B cell (primary cell): ENCODE data around the gene ZNF516. TPM values are rescaled to one million over a fixed set of nuclear protein-coding genes. Genes with fewer than 3 reads are reported as not detected.

Source experiments
- ATAC-seq: fragments of 200-7000 bp; cut with Tn5 transposase; one replicate; pipeline ENCODE4 v1.10.0; 2021; ENCODE audit warnings: low read depth, mild to moderate bottlenecking, moderate number of reproducible peaks, moderate library complexity
- CTCF ChIA-PET: fragments of 350-600 bp; sonication (Branson Sonifier 250); formaldehyde crosslinking; loops from one replicate; lab custom pipeline; 2021; ENCODE audit warnings: antibody characterized with exemption, inconsistent platforms; lab: Charles Lee
- POLR2A ChIA-PET: fragments of 350-600 bp; sonication (Branson Sonifier 250); formaldehyde crosslinking; loops from one replicate; lab custom pipeline; 2021; ENCODE audit warnings: antibody characterized with exemption; lab: Charles Lee
- DNase-seq: peaks from one replicate; pipeline ENCODE4 v3.0.0; 2013
- H2AFZ ChIP-seq: 2 replicates; pipeline ENCODE4 v1.6.1; 2012; ENCODE audit warnings: mild to moderate bottlenecking, low read depth, low read length; ENCODE audit not compliant: insufficient read depth, poor library complexity, severe bottlenecking
- H3K27ac ChIP-seq, 2 donors: 1 replicate in 1 of 2; 2 replicates in 1 of 2; pipeline ENCODE4 v1.5.1; 2012 to 2013; ENCODE audit warnings: low read length in 2 of 2, mild to moderate bottlenecking in 2 of 2, moderate library complexity in 1 of 2
- H3K27me3 ChIP-seq, 4 experiments: fragments of 200-600 bp in 1 of 4; sonication (generic) in 1 of 4; replicated peaks in 1 of 4; 1 replicate in 2 of 4; 2 replicates in 2 of 4; pipeline versions ENCODE4 v1.6.1 to v1.7.0; 2013 to 2016; ENCODE audit warnings: low read length in 3 of 4, mild to moderate bottlenecking in 2 of 4, mixed read lengths in 1 of 4, moderate library complexity in 1 of 4; ENCODE audit not compliant: insufficient read depth in 4 of 4, control insufficient read depth in 3 of 4; ENCODE audit errors: control extremely low read depth in 1 of 4
- H3K36me3 ChIP-seq, 2 experiments: replicated peaks in 1 of 2; 1 replicate in 1 of 2; 2 replicates in 1 of 2; pipeline versions ENCODE4 v1.6.1 to v1.7.1; 2013; ENCODE audit warnings: low read length in 1 of 2; ENCODE audit not compliant: insufficient read depth in 2 of 2, control insufficient read depth in 1 of 2; ENCODE audit errors: control extremely low read depth in 1 of 2, extremely low read depth in 1 of 2
- H3K4me1 ChIP-seq, 2 donors: fragments of 200-600 bp in 1 of 2; sonication (generic) in 1 of 2; 1 replicate in 1 of 2; 2 replicates in 1 of 2; pipeline versions ENCODE4 v1.5.1 to v1.6.1; 2013 to 2017; ENCODE audit warnings: low read length in 2 of 2; ENCODE audit not compliant: control insufficient read depth in 2 of 2, insufficient read depth in 2 of 2
- H3K4me2 ChIP-seq: replicated peaks from 2 replicates; pipeline ENCODE3; 2012; ENCODE audit warnings: mild to moderate bottlenecking, low read depth, low read length; ENCODE audit not compliant: poor library complexity, severe bottlenecking
- H3K4me3 ChIP-seq, 5 experiments: fragments of 200-600 bp in 1 of 5; sonication (generic) in 1 of 5; 1 replicate in 3 of 5; 2 replicates in 2 of 5; pipeline versions ENCODE4 v1.5.1 to v1.7.0; 2011 to 2016; ENCODE audit warnings: low read length in 4 of 5, mild to moderate bottlenecking in 4 of 5, low read depth in 2 of 5, control low read depth in 1 of 5, moderate library complexity in 1 of 5; ENCODE audit not compliant: insufficient read depth in 1 of 5; ENCODE audit errors: control extremely low read depth in 1 of 5, extremely low read depth in 1 of 5
- H3K79me2 ChIP-seq: fragments of 200-600 bp; sonication (generic); one replicate; pipeline ENCODE4 v1.6.0; 2016; ENCODE audit warnings: low read length; ENCODE audit not compliant: control insufficient read depth, insufficient read depth
- H3K9ac ChIP-seq: fragments of 200-600 bp; sonication (generic); 2 replicates; pipeline ENCODE4 v1.6.1; 2017; ENCODE audit warnings: mild to moderate bottlenecking, low read length, moderate library complexity
- H3K9me3 ChIP-seq, 3 donors: one replicate each; pipeline versions ENCODE4 v1.6.1 to v1.7.1; 2013; ENCODE audit warnings: low read length in 2 of 3; ENCODE audit not compliant: control insufficient read depth in 2 of 3, insufficient read depth in 1 of 3; ENCODE audit errors: control extremely low read depth in 1 of 3
- H4K20me1 ChIP-seq: 2 replicates; pipeline ENCODE4 v1.6.0; 2012; ENCODE audit warnings: mild to moderate bottlenecking, low read length; ENCODE audit not compliant: insufficient read depth, control insufficient read depth, poor library complexity, severe bottlenecking
- H3K27ac Mint-ChIP-seq: one replicate; pipeline ENCODE4 v1.8.0; 2021; ENCODE audit warnings: mixed read lengths
- H3K27me3 Mint-ChIP-seq: one replicate; pipeline ENCODE4 v1.8.0; 2021; ENCODE audit warnings: mixed read lengths
- H3K4me1 Mint-ChIP-seq: one replicate; pipeline ENCODE4 v1.8.0; 2021; ENCODE audit warnings: mixed read lengths
- H3K4me3 Mint-ChIP-seq: one replicate; pipeline ENCODE4 v1.8.0; 2021; ENCODE audit warnings: mixed read lengths
- H3K9me3 Mint-ChIP-seq: one replicate; pipeline ENCODE4 v1.8.0; 2022; ENCODE audit warnings: mixed read lengths; ENCODE audit not compliant: insufficient read depth
- EZH2 ChIP-seq: IDR thresholded peaks from 2 replicates; pipeline ENCODE4 v1.6.1; 2012; ENCODE audit warnings: borderline replicate concordance, low read depth, mild to moderate bottlenecking, moderate library complexity, low read length; ENCODE audit not compliant: insufficient read depth, poor library complexity, severe bottlenecking
- WGBS: methylation state at CpG from one replicate; pipeline ENCODE4 v1.1.5; 2013; ENCODE audit warnings: missing lambda C conversion rate; ENCODE audit not compliant: insufficient coverage; 5-methylcytosine and 5-hydroxymethylcytosine counted together
- intact Hi-C: fragments of 100-400 bp; cut with micrococcal nuclease; formaldehyde crosslinking; loops from one replicate; pipeline ENCODE4 v1.10.0; 2022
- polyA plus RNA-seq: library from polyadenylated mRNA; depleted of rRNA; stranded (reverse); fragments of >200 nt; gene quantifications from 2 replicates; pipeline ENCODE4 v1.2.3, GENCODE V29; 2012
- total RNA-seq, 2 donors: library from RNA; stranded (reverse); fragments of 120-200 nt in 1 of 2; gene quantifications; 1 replicate in 1 of 2; 2 replicates in 1 of 2; pipeline versions ENCODE4 v1.2.3 to v1.2.4, GENCODE V29; 2013 to 2022
- TF ChIP-seq, protein P1 (sequence below): fragments of 200-600 bp; IDR thresholded peaks from one replicate; pipeline ENCODE4 v1.8.0; 2022; ENCODE audit warnings: antibody characterized with exemption, mild to moderate bottlenecking

The ZNF516 gene
- total and polyA plus RNA-seq, 2 donors (not counting 1 experiment from before 2014, with no cell fraction given) = 6.7 to 27.1 TPM

- H3K27me3 Mint-ChIP-seq = no peaks in the 10 kb centered on the region
- Histone ChIP-seq H3K27ac (no peak overlapping the region), H3K4me1 (no peaks in the 10 kb centered on the region), H3K9me3 (peaks cover 0 to 11% (median 0%) of the 10 kb centered on the region in 3 donors), H3K4me3 (no peak overlapping the region), H3K79me2 (peaks cover 65% of the 10 kb centered on the region), H3K27me3 (no peaks in the 10 kb centered on the region), H2AFZ (no peak overlapping the region), H3K36me3 (peaks cover 0 to 23% of the 10 kb centered on the region in 2 experiments), H3K9ac (no peak overlapping the region), H3K4me2 (no peak overlapping the region), H4K20me1 (peaks cover 50% of the 10 kb centered on the region)
- no peak overlapping the region for H3K27ac Mint-ChIP-seq
- ATAC-seq (no peak), DNase-seq (no peak)
- intact Hi-C loops = no loop called here
- TF ChIP-seq EZH2 = no peak
- TF ChIP-seq, protein P1, sequence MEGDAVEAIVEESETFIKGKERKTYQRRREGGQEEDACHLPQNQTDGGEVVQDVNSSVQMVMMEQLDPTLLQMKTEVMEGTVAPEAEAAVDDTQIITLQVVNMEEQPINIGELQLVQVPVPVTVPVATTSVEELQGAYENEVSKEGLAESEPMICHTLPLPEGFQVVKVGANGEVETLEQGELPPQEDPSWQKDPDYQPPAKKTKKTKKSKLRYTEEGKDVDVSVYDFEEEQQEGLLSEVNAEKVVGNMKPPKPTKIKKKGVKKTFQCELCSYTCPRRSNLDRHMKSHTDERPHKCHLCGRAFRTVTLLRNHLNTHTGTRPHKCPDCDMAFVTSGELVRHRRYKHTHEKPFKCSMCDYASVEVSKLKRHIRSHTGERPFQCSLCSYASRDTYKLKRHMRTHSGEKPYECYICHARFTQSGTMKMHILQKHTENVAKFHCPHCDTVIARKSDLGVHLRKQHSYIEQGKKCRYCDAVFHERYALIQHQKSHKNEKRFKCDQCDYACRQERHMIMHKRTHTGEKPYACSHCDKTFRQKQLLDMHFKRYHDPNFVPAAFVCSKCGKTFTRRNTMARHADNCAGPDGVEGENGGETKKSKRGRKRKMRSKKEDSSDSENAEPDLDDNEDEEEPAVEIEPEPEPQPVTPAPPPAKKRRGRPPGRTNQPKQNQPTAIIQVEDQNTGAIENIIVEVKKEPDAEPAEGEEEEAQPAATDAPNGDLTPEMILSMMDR = no peak
- ChIA-PET CTCF (no interaction called here), POLR2A (no interaction called here)
- 98% methylated on average over 17 of the region's 17 CpGs for WGBS
- no peak overlapping the region for H3K4me3 Mint-ChIP-seq
- H3K9me3 Mint-ChIP-seq = no peaks in the 10 kb centered on the region
- H3K4me1 Mint-ChIP-seq = peaks cover 1% of the 10 kb centered on the region
Measured at GRCh38 chr18:76435316-76435989, 59.6 kb downstream of the ZNF516 start.

DNA sequence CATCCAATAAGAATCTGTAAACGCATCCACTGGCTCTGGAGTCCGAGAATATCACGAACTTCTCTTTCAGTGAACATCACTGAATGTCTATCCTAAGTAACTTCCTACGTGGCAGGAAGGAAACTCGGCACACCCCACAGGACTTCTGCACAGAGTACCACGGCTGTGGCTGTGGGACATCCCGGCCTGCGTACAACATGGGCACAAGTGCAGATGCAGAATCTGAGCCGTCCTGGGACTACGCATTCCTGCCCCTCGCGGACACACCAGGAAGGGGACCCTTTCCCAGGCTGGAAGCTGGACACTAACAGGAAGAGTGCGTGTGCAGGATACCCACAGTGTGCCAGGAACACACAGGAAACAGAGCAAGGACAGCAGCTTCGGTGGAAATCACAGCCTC, 60.6 kb downstream of the ZNF516 start:
- H2AFZ ChIP-seq = no peak overlapping the region
- H3K27ac ChIP-seq = no peak overlapping the region
- POLR2A ChIA-PET = no interaction called here
- no peak overlapping the region for H3K4me2 ChIP-seq
- 96% methylated on average over 14 of the region's 14 CpGs for WGBS
- H3K4me1 ChIP-seq = no peaks in the 10 kb centered on the region
- H3K36me3 ChIP-seq = peaks cover 0 to 23% of the 10 kb centered on the region in 2 experiments
- peaks cover 52% of the 10 kb centered on the region for H4K20me1 ChIP-seq
- H3K9ac ChIP-seq = no peak overlapping the region
- H3K79me2 ChIP-seq = peaks cover 68% of the 10 kb centered on the region
- Mint-ChIP-seq H3K4me1 (peaks cover 2% of the 10 kb centered on the region), H3K4me3 (no peak overlapping the region), H3K9me3 (no peaks in the 10 kb centered on the region), H3K27me3 (no peaks in the 10 kb centered on the region), H3K27ac (no peak overlapping the region)
- no peak for ATAC-seq
- no peak for DNase-seq
- H3K9me3 ChIP-seq = peaks cover 0 to 11% (median 0%) of the 10 kb centered on the region in 3 donors
- no peak overlapping the region for H3K4me3 ChIP-seq
- CTCF ChIA-PET = no interaction called here
- H3K27me3 ChIP-seq = no peaks in the 10 kb centered on the region
- intact Hi-C loops = no loop called here
- TF ChIP-seq, protein P1 = no peak
- TF ChIP-seq EZH2 = no peak
